GM19043 (cell line): ENCODE measurements around the gene TMEM108.

Experiments used
- ATAC-seq: cut with Tn5 transposase; IDR thresholded peaks from one replicate; pipeline ENCODE4 v1.9.1; 2021; ENCODE audit warnings: low read depth; ENCODE audit not compliant: unreplicated experiment

Gene TMEM108

GRCh38 chr3:133209871-133210550 is 171.8 kb downstream of the TMEM108 start:
- no peak for ATAC-seq

DNA sequence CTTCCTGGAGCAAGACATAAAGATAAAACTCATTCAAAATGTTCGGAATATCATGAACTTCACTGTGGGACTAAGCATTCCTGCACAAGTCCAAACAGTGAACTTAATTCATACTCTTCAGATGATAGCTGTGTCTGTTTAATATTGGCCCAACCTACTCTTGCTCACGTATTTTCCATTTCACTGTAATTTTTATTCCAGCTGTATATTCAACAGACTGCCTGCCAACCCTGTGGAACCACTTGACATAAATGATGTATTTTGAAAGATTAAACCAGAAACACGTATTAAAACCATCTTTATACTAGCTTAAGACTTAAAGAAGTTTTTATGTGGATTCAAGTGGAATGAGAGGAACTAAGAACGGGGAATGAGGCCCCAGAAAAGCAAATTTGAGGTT is 172.5 kb downstream of the TMEM108 start:
- ATAC-seq: no peak

DNA sequence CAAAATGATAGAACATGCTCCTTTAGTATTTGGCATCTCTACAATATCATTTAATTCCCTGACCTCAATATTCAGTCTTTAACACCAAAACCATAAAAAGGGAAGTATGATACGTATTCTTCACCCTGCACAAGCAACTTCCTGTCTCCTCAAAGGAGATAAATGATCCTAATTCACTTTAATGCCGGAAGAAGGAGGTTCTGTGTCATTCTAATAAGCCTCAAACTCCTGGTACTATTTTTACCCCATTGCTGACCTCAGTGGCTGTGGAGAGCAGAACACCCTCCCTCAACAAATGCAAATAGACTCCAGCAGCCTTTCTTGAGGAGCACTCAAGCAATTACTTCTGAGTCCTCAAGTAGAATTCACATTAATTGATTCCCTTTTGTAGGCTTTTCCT is 173.3 kb downstream of the TMEM108 start:
- peak; percentile 95 for ATAC-seq

- no peak for ATAC-seq
Measured at GRCh38 chr3:133211856-133212255, 173.7 kb downstream of the TMEM108 start.

DNA sequence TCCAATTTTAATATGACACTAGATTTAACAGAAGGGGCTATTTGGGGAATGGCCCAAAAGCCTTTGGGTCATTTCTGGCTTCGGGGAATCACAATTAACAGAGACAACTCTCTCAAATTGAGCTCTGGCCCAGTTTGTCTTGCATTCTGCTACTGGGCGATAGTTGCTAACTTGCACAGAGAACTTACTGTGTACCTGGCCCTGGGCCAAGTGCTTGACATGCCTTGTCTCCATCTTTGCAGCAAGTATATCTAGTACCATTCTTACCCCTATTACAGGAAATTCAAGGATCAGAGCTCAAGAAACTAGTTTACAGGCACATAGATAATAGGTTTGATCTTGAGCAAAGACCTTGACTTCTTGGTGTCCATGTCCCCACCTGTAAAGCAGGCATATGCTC is 175.7 kb downstream of the TMEM108 start:
- no peak for ATAC-seq

- no peak for ATAC-seq
Measured at GRCh38 chr3:133227813-133228212, 189.6 kb downstream of the TMEM108 start.

DNA sequence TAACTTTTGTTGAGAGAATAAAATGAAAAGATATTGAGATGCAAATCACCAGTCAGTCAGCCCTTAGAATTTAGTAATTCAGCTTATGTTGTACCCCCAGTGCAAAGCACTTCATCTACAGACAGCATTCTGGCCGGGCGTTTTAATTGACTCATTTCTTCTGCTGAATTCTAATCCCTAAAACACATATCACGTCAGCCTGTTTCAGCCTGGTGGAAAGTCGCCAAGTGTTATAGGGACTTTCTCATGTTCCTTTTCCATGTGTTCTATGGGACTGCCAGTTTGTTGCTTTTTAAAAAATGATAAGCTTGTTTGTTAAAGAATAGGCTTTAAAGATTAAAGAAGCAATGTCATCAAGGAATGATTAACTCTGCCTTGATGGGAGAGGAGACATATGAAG is 192.0 kb downstream of the TMEM108 start:
- ATAC-seq: no peak

- ATAC-seq: no peak
Measured at GRCh38 chr3:133236901-133237300, 198.7 kb downstream of the TMEM108 start.

DNA sequence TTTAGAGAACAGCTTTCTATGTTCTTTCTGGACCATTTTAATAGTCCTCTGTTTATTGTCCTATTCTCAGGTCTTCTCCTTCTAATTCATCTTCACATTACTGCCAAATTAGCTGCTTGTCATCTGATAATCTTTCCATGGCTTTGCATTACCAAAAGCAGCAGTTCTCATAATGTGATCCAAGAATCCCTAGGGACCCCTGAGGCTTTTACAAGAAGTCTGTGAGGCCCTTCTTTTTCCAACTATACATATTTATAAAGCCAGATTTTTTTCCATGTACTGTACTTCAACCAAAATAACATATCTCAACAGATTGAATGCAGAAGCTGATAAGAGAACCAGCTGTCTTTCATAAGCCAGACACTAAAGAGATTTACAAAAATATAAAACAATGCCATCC is 199.2 kb downstream of the TMEM108 start:
- ATAC-seq: no peak

DNA sequence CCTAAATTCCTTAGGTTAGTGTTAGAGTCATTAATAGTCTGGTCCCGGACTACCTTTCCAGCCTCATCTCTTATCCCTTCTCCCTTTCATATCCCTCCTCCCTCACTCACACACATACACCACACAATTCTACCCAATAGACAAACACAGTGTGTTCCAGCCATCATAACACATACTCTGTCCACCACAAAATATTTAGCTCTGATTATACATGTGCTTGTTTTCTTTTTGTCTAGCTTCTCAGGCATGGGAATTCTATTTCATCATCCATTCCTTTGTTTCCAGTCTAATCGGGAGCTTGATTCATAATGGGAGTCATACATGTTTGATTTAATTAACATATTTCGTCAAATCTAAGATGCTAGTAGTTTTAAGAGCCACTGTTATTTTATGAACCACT is 199.8 kb downstream of the TMEM108 start:
- no peak for ATAC-seq

DNA sequence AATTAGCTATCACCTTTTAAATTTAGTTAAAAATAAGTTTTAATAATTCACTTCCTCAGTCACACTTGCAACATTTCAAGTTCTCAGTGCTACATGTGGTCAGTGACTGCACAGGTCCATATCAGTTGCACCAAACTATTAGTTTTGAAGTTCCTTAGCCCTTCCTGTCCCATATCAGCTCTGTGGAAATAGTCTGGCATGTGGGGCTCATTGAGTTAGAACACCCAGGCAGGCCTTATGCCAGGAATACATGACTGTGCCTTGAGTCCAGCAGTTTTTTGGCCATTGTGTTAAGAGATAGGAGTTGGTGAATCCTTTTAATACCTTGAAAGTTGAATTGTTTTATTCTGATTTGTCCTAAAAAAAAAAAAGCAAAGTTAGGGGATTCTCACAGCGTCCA is 207.9 kb downstream of the TMEM108 start:
- ATAC-seq: no peak

- ATAC-seq: no peak
Measured at GRCh38 chr3:133246773-133247172, 208.6 kb downstream of the TMEM108 start.

GRCh38 chr3:133248389-133248788 is 210.2 kb downstream of the TMEM108 start:
- ATAC-seq: no peak

DNA sequence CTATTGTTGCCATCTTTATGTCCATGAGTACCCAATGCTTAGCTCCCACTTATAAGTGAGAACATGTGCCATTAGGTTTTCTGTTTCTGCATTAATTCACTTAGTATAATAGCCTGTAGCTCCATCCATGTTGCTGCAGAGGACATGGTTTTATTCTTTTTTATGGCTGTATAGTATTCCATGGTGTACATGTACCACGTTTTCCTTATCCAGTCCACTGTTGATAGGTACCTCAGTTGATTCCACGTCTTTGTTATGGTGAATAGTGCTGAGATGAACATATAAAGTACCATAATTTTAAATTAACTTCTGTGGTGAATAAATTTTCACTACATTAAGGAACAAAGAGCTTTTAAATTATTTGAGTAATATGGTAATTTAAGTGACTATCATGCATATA is 211.3 kb downstream of the TMEM108 start:
- ATAC-seq: no peak

- no peak for ATAC-seq
Measured at GRCh38 chr3:133254151-133254550, 216.0 kb downstream of the TMEM108 start.

DNA sequence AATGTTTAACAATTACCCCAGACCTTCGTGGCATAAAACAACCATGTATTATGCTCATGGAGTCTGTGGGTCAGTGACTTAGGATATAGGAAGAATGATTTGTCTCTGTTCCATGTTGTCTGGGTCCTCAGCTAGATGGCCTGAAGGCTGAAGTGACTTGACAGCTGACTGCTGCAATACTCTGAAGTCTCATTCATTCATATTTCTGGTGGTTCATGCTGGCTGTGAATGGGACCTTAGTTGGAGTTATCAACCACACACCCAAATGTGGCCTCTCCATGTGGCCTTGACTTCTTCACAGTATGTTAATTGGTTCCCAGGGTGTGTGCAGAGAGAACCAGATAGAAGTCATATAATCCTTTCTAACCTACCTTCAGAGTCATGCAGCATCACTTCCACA is 216.5 kb downstream of the TMEM108 start:
- no peak for ATAC-seq

GRCh38 chr3:133256787-133257483 is 218.7 kb downstream of the TMEM108 start:
- ATAC-seq: no peak

- no peak for ATAC-seq
Measured at GRCh38 chr3:133258358-133258757, 220.2 kb downstream of the TMEM108 start.

DNA sequence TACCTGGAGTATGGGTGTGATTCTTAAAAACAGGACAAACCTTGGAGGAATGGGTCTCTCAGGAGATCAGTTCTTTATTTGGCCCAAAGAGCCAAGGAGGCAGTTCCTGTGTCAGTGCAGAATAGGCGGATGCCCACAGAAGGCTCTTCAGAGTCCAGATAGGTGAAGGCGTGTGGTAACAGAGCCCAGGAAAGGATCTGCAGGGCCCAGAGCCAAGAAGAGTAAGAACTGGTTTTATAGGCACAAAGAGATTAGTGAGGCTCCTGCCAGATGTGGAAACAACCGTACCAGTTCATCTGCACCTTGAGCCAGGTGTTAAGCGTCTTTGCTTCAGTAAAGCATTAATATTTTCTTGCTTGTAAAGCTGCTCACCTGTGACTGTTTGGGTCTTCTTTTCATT is 221.6 kb downstream of the TMEM108 start:
- ATAC-seq: no peak

GRCh38 chr3:133262333-133262732 is 224.1 kb downstream of the TMEM108 start:
- no peak for ATAC-seq

DNA sequence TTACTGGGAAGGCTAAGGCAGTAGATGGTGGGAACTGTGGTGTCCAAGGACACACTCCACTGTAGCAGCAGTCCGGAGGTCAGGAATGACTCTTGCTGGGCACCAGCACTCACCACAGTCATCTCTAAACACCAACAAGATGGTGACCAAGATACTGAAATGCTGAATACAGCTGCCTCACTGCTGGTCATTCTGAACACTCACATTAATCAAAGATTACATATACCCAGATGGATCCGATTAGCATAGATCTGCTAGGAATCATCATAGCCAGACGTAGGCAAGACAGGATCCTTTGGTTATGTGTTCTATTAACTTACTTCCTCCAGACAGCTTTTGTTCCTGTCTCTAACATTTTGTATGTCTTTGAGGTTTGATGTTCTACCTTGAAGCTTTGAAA is 226.7 kb downstream of the TMEM108 start:
- ATAC-seq: no peak

DNA sequence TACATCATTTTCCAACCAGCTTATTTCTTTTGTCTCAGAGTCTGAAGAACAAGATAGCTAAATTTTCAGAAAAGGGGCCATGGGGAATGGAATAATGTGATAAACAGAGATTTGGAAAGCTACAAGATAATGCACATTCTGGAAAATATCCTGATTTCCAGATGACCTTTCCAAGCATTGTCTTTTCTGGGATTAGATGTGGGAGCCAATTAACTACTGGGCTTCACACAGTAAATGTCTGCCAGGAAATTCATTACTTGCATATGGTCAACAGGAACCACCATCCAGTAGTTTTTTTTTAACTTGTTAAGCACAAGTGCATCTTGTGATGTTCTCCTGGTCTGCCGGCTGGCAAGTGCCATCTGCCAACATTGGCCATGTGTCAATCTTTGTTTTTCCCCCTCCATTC is 230.5 kb downstream of the TMEM108 start:
- ATAC-seq: no peak
